Naive thymus-derived CD4-positive, alpha-beta T cell (primary cell): ENCODE data around the gene PCDHGA1. TPM values are rescaled to one million over a fixed set of nuclear protein-coding genes. Genes with fewer than 3 reads are reported as not detected.
"Not testable (repeated sequence)": the region's sequence is repeated elsewhere in the genome, so short reads cannot be mapped to it uniquely, and the experiment has no call there.

Experiments
- ATAC-seq: fragments of 150-1000 bp; cut with Tn5 transposase; 2 replicates; pipeline ENCODE4 v1.10.0; 2021; ENCODE audit warnings: mild to moderate bottlenecking, moderate library complexity
- CTCF ChIA-PET: fragments of 350-600 bp; sonication (Branson Sonifier 250); formaldehyde crosslinking; loops from one replicate; lab custom pipeline; 2021; ENCODE audit warnings: antibody characterized with exemption; lab: Charles Lee
- POLR2A ChIA-PET: fragments of 350-600 bp; sonication (Branson Sonifier 250); formaldehyde crosslinking; loops from one replicate; lab custom pipeline; 2021; ENCODE audit warnings: antibody characterized with exemption, inconsistent platforms; lab: Charles Lee
- DNase-seq, 9 donors: peaks; one replicate each; pipeline versions ENCODE4 v3.0.0 to v3.0.0-alpha.2; 2020 to 2022; ENCODE audit warnings: mixed read lengths in 1 of 9
- H3K27ac ChIP-seq: one replicate; pipeline ENCODE4 v1.7.0; 2013; ENCODE audit warnings: mild to moderate bottlenecking, low read depth, low read length, moderate library complexity
- H3K27me3 ChIP-seq, 2 donors: one replicate each; pipeline ENCODE4 v1.7.0; 2013; ENCODE audit warnings: low read length in 2 of 2, mild to moderate bottlenecking in 2 of 2, moderate library complexity in 2 of 2; ENCODE audit not compliant: control insufficient read depth in 2 of 2, insufficient read depth in 2 of 2
- H3K36me3 ChIP-seq, 3 experiments: 1 replicate in 2 of 3; 2 replicates in 1 of 3; pipeline ENCODE4 v1.7.0; 2013; ENCODE audit warnings: low read length in 3 of 3, mild to moderate bottlenecking in 3 of 3, moderate library complexity in 1 of 3; ENCODE audit not compliant: insufficient read depth in 3 of 3, control insufficient read depth in 2 of 3
- H3K4me1 ChIP-seq, 2 donors: one replicate each; pipeline ENCODE4 v1.7.0; 2013; ENCODE audit warnings: low read length in 2 of 2, mild to moderate bottlenecking in 2 of 2, moderate library complexity in 1 of 2; ENCODE audit not compliant: control insufficient read depth in 2 of 2, insufficient read depth in 2 of 2
- H3K4me3 ChIP-seq: 2 replicates; pipeline ENCODE4 v1.7.0; 2013; ENCODE audit warnings: mild to moderate bottlenecking, low read length
- H3K9me3 ChIP-seq, 3 experiments: 1 replicate in 2 of 3; 2 replicates in 1 of 3; pipeline ENCODE4 v1.7.0; 2013; ENCODE audit warnings: low read length in 3 of 3; ENCODE audit not compliant: control insufficient read depth in 2 of 3
- H3K27ac Mint-ChIP-seq, 9 donors: one replicate each; pipeline ENCODE4 v1.8.0; 2020 to 2022; ENCODE audit warnings: mixed read lengths in 9 of 9, mild to moderate bottlenecking in 8 of 9, moderate library complexity in 5 of 9, inconsistent platforms in 2 of 9
- H3K27me3 Mint-ChIP-seq, 5 donors: one replicate each; pipeline ENCODE4 v1.8.0; 2021 to 2022; ENCODE audit warnings: mixed read lengths in 5 of 5, mild to moderate bottlenecking in 1 of 5
- H3K36me3 Mint-ChIP-seq, 5 donors: one replicate each; pipeline ENCODE4 v1.8.0; 2020 to 2022; ENCODE audit warnings: mixed read lengths in 5 of 5, mild to moderate bottlenecking in 3 of 5, inconsistent platforms in 1 of 5
- H3K4me1 Mint-ChIP-seq, 7 donors: one replicate each; pipeline ENCODE4 v1.8.0; 2020 to 2022; ENCODE audit warnings: mixed read lengths in 7 of 7, mild to moderate bottlenecking in 3 of 7, inconsistent platforms in 1 of 7
- H3K4me3 Mint-ChIP-seq, 10 donors: one replicate each; pipeline ENCODE4 v1.8.0; 2020 to 2022; ENCODE audit warnings: mild to moderate bottlenecking in 10 of 10, mixed read lengths in 10 of 10, moderate library complexity in 6 of 10, inconsistent platforms in 2 of 10
- H3K9me3 Mint-ChIP-seq, 11 donors: one replicate each; pipeline ENCODE4 v1.8.0; 2020 to 2022; ENCODE audit warnings: mixed read lengths in 11 of 11, mild to moderate bottlenecking in 4 of 11, inconsistent platforms in 1 of 11, moderate library complexity in 1 of 11
- intact Hi-C, 2 donors: fragments of 100-400 bp; cut with micrococcal nuclease; formaldehyde crosslinking; loops; one replicate each; pipeline ENCODE4 v1.15.1; 2023
- polyA plus RNA-seq, 2 donors: library from polyadenylated mRNA; unstranded; fragments of 300-500 nt; fragmentation: Illumina TruSeq; gene quantifications; one replicate each; pipeline ENCODE4 v1.2.3, GENCODE V29; 2021
- total RNA-seq, 6 experiments: library from RNA in 5 of 6; stranded (reverse) in 5 of 6; gene quantifications; 1 replicate in 5 of 6; 2 replicates in 1 of 6; pipeline ENCODE4 v1.2.3 and lab custom pipeline; 2021 to 2026

PCDHGA1 gene
- total and polyA plus RNA-seq, 7 experiments from 2014 or later = 0.08 to 0.54 (median 0.17) TPM; not detected in 2

- intact Hi-C loops = no loop called here
- no peaks in the 10 kb centered on the region for H3K36me3 ChIP-seq
- peaks cover 0 to 39% (median 0%) of the 10 kb centered on the region in 3 experiments for H3K9me3 ChIP-seq
- Mint-ChIP-seq H3K4me3 (peak overlapping the region in 3 of 10 donors; percentile 29 to 69 (median 56)), H3K27ac (peak overlapping the region in 2 of 9 donors; percentile 49), H3K9me3 (peaks cover 7 to 88% (median 45%) of the 10 kb centered on the region in 11 donors), H3K36me3 (peaks cover 6 to 37% (median 9%) of the 10 kb centered on the region in 5 donors), H3K27me3 (peaks cover 57 to 86% (median 81%) of the 10 kb centered on the region in 5 donors), H3K4me1 (peaks cover 0 to 16% (median 5%) of the 10 kb centered on the region in 7 donors)
- H3K4me3 ChIP-seq = no peak overlapping the region
- H3K27me3 ChIP-seq = peaks cover 8 to 26% of the 10 kb centered on the region in 2 donors
- no peaks in the 10 kb centered on the region for H3K4me1 ChIP-seq
- ChIA-PET POLR2A (no interaction called here), CTCF (no interaction called here)
- no peak for DNase-seq
- H3K27ac ChIP-seq = no peak overlapping the region
- no peak for ATAC-seq
Observed at GRCh38 chr5:141403387-141403786, 73.1 kb downstream of the PCDHGA1 start.

DNA sequence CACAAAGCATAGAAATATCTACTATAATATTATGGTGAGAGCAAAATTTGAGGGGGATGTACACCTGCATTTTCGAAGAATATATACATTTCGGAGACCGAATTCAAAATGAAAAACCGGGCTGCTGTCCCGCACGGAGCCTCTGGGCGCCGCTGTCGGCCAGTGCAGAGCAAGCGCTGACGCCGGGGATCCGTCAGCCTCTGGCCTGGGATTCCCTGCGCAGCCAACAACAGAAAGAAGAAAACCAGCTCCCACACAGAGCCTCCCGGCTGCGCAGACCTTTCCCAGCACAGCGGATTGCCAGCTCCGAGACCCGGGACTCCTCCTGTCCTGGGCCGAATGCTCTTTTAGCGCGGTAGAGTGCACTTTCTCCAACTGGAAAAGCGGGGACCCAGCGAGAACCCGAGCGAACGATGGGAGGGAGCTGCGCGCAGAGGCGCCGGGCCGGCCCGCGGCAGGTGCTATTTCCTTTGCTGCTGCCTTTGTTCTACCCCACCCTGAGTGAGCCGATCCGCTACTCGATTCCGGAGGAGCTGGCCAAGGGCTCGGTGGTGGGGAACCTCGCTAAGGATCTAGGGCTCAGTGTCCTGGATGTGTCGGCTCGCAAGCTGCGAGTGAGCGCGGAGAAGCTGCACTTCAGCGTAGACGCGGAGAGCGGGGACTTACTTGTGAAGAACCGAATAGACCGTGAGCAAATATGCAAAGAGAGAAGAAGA, 77.6 kb downstream of the PCDHGA1 start, which contains the start of gene PCDHGB6:
Gene PCDHGB6 (plus strand): TSS at position 232 of the 716 bp plus-strand sequence. CDS start 182 bp downstream, at position 414.
- Mint-ChIP-seq H3K27ac (peak within 1 kb of the TSS in 4 of 9 donors; percentile 5 to 79 (median 35)), H3K4me1 (peaks cover 2 to 14% (median 4%) of the 10 kb centered on the region in 7 donors), H3K36me3 (peaks cover 7 to 32% (median 12%) of the 10 kb centered on the region in 5 donors), H3K4me3 (peak within 1 kb of the TSS in 9 of 10 donors; percentile 33 to 80 (median 66)), H3K9me3 (peaks cover 10 to 82% (median 47%) of the 10 kb centered on the region in 11 donors), H3K27me3 (peaks cover 54 to 80% (median 76%) of the 10 kb centered on the region in 5 donors)
- DNase-seq = peak in 3 of 9 donors; percentile 27 to 34 (median 34)
- H3K36me3 ChIP-seq, H3K4me3 ChIP-seq, H3K27ac ChIP-seq, CTCF ChIA-PET, H3K4me1 ChIP-seq, intact Hi-C loops: not testable (repeated sequence)
- peak; percentile 71 for ATAC-seq
- peaks cover 0 to 33% (median 0%) of the 10 kb centered on the region in 3 experiments for H3K9me3 ChIP-seq
- peaks cover 10 to 20% of the 10 kb centered on the region in 2 donors for H3K27me3 ChIP-seq
- POLR2A ChIA-PET = interaction anchor here (0.5 kb wide), 1 partner anchor 155 kb away, joined by 5 read pairs; no protein-coding TSS in a partner anchor

DNA sequence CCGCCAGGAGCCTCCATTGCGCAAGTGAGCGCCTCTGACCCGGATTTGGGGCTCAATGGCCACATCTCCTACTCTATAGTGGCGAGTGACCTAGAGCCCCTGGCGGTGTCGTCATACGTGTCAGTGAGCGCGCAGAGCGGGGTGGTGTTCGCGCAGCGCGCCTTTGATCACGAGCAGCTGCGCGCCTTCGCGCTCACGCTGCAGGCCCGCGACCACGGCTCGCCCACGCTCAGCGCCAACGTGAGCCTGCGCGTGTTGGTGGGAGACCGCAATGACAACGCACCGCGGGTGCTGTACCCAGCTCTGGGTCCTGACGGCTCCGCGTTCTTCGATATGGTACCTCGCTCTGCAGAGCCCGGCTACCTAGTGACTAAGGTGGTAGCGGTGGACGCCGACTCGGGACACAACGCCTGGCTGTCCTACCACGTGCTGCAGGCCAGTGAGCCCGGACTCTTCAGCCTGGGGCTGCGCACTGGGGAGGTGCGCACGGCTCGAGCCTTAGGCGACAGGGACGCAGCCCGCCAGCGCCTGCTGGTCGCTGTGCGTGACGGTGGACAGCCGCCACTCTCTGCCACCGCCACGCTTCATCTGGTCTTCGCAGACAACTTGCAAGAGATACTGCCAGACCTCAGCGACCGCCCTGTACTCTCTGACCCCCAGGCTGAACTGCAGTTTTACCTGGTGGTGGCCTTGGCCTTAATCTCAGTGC, 79.4 kb downstream of the PCDHGA1 start:
- Histone ChIP-seq H3K4me1 (peaks cover 0 to 5% of the 10 kb centered on the region in 2 donors), H3K9me3 (peaks cover 0 to 31% (median 0%) of the 10 kb centered on the region in 3 experiments), H3K27ac (no peak overlapping the region), H3K36me3 (no peaks in the 10 kb centered on the region), H3K27me3 (peaks cover 16 to 24% of the 10 kb centered on the region in 2 donors), H3K4me3 (no peak overlapping the region)
- H3K4me3 Mint-ChIP-seq = peak overlapping the region in 1 of 10 donors; percentile 6
- POLR2A ChIA-PET = no interaction called here
- DNase-seq = no peak
- CTCF ChIA-PET = no interaction called here
- ATAC-seq = no peak
- H3K9me3 Mint-ChIP-seq = peaks cover 14 to 82% (median 45%) of the 10 kb centered on the region in 11 donors
- H3K27ac Mint-ChIP-seq = peak overlapping the region in 4 of 9 donors; percentile 19 to 80 (median 59)
- H3K4me1 Mint-ChIP-seq = peaks cover 7 to 24% (median 14%) of the 10 kb centered on the region in 7 donors
- peaks cover 61 to 82% (median 78%) of the 10 kb centered on the region in 5 donors for H3K27me3 Mint-ChIP-seq
- intact Hi-C loops = loop anchor here in 1 of 2 donors (5.0 to 10.0 kb wide), 2 partner anchors 87 to 465 kb away; partner anchors contain the start of genes PCDH1 and TAF7
- H3K36me3 Mint-ChIP-seq = peaks cover 7 to 33% (median 16%) of the 10 kb centered on the region in 5 donors

GRCh38 chr5:141411575-141411974, 81.3 kb downstream of the PCDHGA1 start:
- H3K4me1 ChIP-seq = peaks cover 0 to 5% of the 10 kb centered on the region in 2 donors
- Mint-ChIP-seq H3K4me1 (peaks cover 11 to 30% (median 19%) of the 10 kb centered on the region in 7 donors), H3K27me3 (peaks cover 68 to 81% (median 75%) of the 10 kb centered on the region in 5 donors), H3K36me3 (peaks cover 4 to 33% (median 16%) of the 10 kb centered on the region in 5 donors), H3K9me3 (peaks cover 14 to 80% (median 50%) of the 10 kb centered on the region in 11 donors), H3K4me3 (no peak overlapping the region), H3K27ac (no peak overlapping the region)
- DNase-seq = no peak
- no peak overlapping the region for H3K27ac ChIP-seq
- CTCF ChIA-PET = interaction anchor here (3.2 kb wide), 1 partner anchor 152 kb away, joined by 17 read pairs; no protein-coding TSS in a partner anchor
- intact Hi-C loops = loop anchor here in 1 of 2 donors (5.0 to 10.0 kb wide), 2 partner anchors 89 to 463 kb away; partner anchors contain the start of genes PCDH1 and TAF7
- no peak for ATAC-seq
- POLR2A ChIA-PET = no interaction called here
- H3K27me3 ChIP-seq = peaks cover 22% of the 10 kb centered on the region in 2 donors
- peaks cover 0 to 31% (median 0%) of the 10 kb centered on the region in 3 experiments for H3K9me3 ChIP-seq
- H3K36me3 ChIP-seq = no peaks in the 10 kb centered on the region
- no peak overlapping the region for H3K4me3 ChIP-seq

GRCh38 chr5:141412854-141413539, 82.7 kb downstream of the PCDHGA1 start, which contains the start of gene PCDHGA10:
TSS of gene PCDHGA10 (plus strand) at chr5:141412987. CDS start at chr5:141413176, 189 bp downstream.
- DNase-seq = peak in 7 of 9 donors; percentile 38 to 66 (median 52)
- Mint-ChIP-seq H3K4me3 (peak within 1 kb of the TSS; percentile 83 to 92 (median 87)), H3K4me1 (peaks cover 13 to 27% (median 19%) of the 10 kb centered on the region in 7 donors), H3K36me3 (peaks cover 4 to 36% (median 19%) of the 10 kb centered on the region in 5 donors), H3K27ac (peak within 1 kb of the TSS in 2 of 9 donors; percentile 54 to 56), H3K9me3 (peaks cover 11 to 77% (median 49%) of the 10 kb centered on the region in 11 donors), H3K27me3 (peaks cover 69 to 80% (median 75%) of the 10 kb centered on the region in 5 donors)
- Histone ChIP-seq H3K9me3 (peaks cover 0 to 32% (median 0%) of the 10 kb centered on the region in 3 experiments), H3K27me3 (peaks cover 23% of the 10 kb centered on the region in 2 donors), H3K27ac (no peak within 1 kb of the TSS), H3K4me3 (peak within 1 kb of the TSS; percentile 73), H3K36me3 (no peaks in the 10 kb centered on the region), H3K4me1 (peaks cover 0 to 5% of the 10 kb centered on the region in 2 donors)
- peak; percentile 84 for ATAC-seq
- ChIA-PET CTCF (interaction anchor here (0.6 to 3.2 kb wide), 10 partner anchors 17 to 154 kb away, joined by 3 to 17 read pairs (median 4); partner anchors contain the start of gene PCDHGA12), POLR2A (no interaction called here)
- intact Hi-C loops = loop anchor here (1.0 to 10.0 kb wide), 7 partner anchors 91 to 462 kb away; partner anchors contain the start of genes TAF7 (in 2 of the 2) and PCDH1 (in 1 of the 2)
